RPMI8226 (cell line): ENCODE measurements around the gene LEMD2.
A peak's percentile ranks its signal among the peaks of the same experiment; 100 is the strongest.

Source experiments
- DNase-seq: peaks from one replicate; pipeline ENCODE4 v3.0.0-alpha.2; 2015

LEMD2 gene

GRCh38 chr6:33818293-33818692, 29.4 kb upstream of the LEMD2 start:
- DNase-seq = no peak

GRCh38 chr6:33817489-33817888, 28.6 kb upstream of the LEMD2 start:
- DNase-seq = peak; percentile 47

- DNase-seq = no peak
These were observed 28.0 kb upstream of the LEMD2 start for GRCh38 chr6:33816911-33817310.

GRCh38 chr6:33815854-33816253, 26.9 kb upstream of the LEMD2 start:
- DNase-seq = peak; percentile 46

- DNase-seq = no peak
These were observed 25.4 kb upstream of the LEMD2 start for GRCh38 chr6:33813990-33814985.

- DNase-seq = no peak
These were observed 24.4 kb upstream of the LEMD2 start for GRCh38 chr6:33813246-33813904.

- DNase-seq = peak; percentile 81
These were observed 23.7 kb upstream of the LEMD2 start for GRCh38 chr6:33812669-33813068.

GRCh38 chr6:33809594-33809993, 20.7 kb upstream of the LEMD2 start:
- peak; percentile 27 for DNase-seq

GRCh38 chr6:33808641-33809180, 19.8 kb upstream of the LEMD2 start:
- DNase-seq = no peak

- no peak for DNase-seq
These were observed 18.7 kb upstream of the LEMD2 start for GRCh38 chr6:33807606-33808005.

- DNase-seq = no peak
These were observed 17.9 kb upstream of the LEMD2 start for GRCh38 chr6:33806841-33807240.

- DNase-seq = no peak
These were observed 14.7 kb upstream of the LEMD2 start, which contains the start of gene MLN for GRCh38 chr6:33803571-33804053. MLN (minus strand) TSS chr6:33804003; CDS start chr6:33801163, 2,840 bp downstream.

- DNase-seq = no peak
These were observed 13.4 kb upstream of the LEMD2 start for GRCh38 chr6:33802186-33802958.

GRCh38 chr6:33801611-33802010, 12.7 kb upstream of the LEMD2 start:
- no peak for DNase-seq

GRCh38 chr6:33800248-33800969, 11.5 kb upstream of the LEMD2 start:
- DNase-seq = no peak

GRCh38 chr6:33799454-33800113, 10.7 kb upstream of the LEMD2 start:
- no peak for DNase-seq

- no peak for DNase-seq
These were observed 9.5 kb upstream of the LEMD2 start for GRCh38 chr6:33798343-33798848.

- DNase-seq = no peak
These were observed 8.9 kb upstream of the LEMD2 start for GRCh38 chr6:33797626-33798342.

GRCh38 chr6:33794910-33795623, 6.1 kb upstream of the LEMD2 start:
- DNase-seq = no peak

- DNase-seq = no peak
These were observed 4.1 kb upstream of the LEMD2 start for GRCh38 chr6:33792981-33793380.
